ENCODE results near the gene ITPR3. TPM values are rescaled to one million over a fixed set of nuclear protein-coding genes. Genes with fewer than 3 reads are reported as not detected.

ITPR3 gene
- total RNA-seq, 1 donor from 2014 or later = 21.6 TPM

DNA sequence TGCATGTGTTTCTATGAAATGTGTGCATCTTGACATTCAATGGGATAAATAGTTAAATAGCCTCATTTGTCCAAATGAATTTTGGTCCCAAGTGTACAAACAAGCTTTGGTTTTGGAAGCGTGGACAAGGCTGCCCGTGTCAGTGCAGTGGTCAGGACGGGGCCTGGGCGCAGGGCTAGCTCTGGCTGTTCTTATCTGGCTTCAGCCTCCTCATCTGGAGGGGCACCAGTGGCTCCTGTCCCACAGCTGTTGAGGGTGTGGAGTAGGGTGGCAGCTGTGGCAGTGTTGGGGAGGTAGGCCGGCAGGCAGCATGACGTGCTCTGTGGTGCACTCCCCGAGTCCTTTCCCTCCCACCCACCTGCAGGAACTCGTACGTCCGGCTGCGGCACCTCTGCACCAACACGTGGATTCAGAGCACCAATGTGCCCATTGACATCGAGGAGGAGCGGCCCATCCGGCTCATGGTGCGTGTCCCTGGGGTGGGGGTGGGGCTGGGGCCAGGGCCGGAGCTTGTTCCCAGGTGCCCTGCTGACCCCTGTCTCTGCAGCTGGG, 43.5 kb downstream of the ITPR3 start:
- Mint-ChIP-seq H3K4me1 (ENCODE audit: unreplicated experiment) (no peaks in the 10 kb centered on the region), H3K36me3 (ENCODE audit: unreplicated experiment) (peaks cover 11% of the 10 kb centered on the region), H3K4me3 (ENCODE audit: unreplicated experiment) (no peak overlapping the region), H3K27ac (ENCODE audit: unreplicated experiment) (no peak overlapping the region), H3K9me3 (ENCODE audit: unreplicated experiment) (no peaks in the 10 kb centered on the region), H3K27me3 (ENCODE audit: unreplicated experiment) (no peaks in the 10 kb centered on the region)
- DNase-seq (ENCODE audit: extremely low spot score, unreplicated experiment) = no peak
- TF ChIP-seq, protein P1, sequence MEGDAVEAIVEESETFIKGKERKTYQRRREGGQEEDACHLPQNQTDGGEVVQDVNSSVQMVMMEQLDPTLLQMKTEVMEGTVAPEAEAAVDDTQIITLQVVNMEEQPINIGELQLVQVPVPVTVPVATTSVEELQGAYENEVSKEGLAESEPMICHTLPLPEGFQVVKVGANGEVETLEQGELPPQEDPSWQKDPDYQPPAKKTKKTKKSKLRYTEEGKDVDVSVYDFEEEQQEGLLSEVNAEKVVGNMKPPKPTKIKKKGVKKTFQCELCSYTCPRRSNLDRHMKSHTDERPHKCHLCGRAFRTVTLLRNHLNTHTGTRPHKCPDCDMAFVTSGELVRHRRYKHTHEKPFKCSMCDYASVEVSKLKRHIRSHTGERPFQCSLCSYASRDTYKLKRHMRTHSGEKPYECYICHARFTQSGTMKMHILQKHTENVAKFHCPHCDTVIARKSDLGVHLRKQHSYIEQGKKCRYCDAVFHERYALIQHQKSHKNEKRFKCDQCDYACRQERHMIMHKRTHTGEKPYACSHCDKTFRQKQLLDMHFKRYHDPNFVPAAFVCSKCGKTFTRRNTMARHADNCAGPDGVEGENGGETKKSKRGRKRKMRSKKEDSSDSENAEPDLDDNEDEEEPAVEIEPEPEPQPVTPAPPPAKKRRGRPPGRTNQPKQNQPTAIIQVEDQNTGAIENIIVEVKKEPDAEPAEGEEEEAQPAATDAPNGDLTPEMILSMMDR (IDR thresholded peaks at IDR 0.05) = no peak

DNA sequence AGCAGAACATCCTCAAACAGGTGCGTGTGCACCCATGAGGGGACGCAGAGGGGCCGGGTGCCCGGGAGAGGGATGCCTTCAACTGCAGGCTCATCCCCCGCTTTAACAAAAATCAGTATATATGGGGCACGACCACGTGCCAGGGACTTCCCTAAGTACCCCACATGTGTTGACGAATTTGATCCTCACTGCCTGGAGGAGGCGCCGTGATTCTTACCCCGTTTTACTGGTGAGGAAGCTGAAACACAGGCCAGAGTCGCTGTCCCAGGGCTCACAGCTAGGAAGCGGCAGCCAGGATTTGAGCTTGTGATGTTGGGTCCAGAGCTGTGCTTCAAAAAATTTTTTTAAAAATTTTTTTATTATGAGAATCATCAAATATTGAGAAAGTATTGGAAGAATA, 44.8 kb downstream of the ITPR3 start:
- H3K27ac Mint-ChIP-seq (ENCODE audit: unreplicated experiment) = no peak overlapping the region
- no peaks in the 10 kb centered on the region for H3K9me3 Mint-ChIP-seq (ENCODE audit: unreplicated experiment)
- H3K27me3 Mint-ChIP-seq (ENCODE audit: unreplicated experiment) = no peaks in the 10 kb centered on the region
- no peak overlapping the region for H3K4me3 Mint-ChIP-seq (ENCODE audit: unreplicated experiment)
- H3K4me1 Mint-ChIP-seq (ENCODE audit: unreplicated experiment) = no peaks in the 10 kb centered on the region
- no peak for DNase-seq (ENCODE audit: extremely low spot score, unreplicated experiment)
- TF ChIP-seq, protein P1 (IDR thresholded peaks at IDR 0.05) = no peak
- peaks cover 11% of the 10 kb centered on the region for H3K36me3 Mint-ChIP-seq (ENCODE audit: unreplicated experiment)

DNA sequence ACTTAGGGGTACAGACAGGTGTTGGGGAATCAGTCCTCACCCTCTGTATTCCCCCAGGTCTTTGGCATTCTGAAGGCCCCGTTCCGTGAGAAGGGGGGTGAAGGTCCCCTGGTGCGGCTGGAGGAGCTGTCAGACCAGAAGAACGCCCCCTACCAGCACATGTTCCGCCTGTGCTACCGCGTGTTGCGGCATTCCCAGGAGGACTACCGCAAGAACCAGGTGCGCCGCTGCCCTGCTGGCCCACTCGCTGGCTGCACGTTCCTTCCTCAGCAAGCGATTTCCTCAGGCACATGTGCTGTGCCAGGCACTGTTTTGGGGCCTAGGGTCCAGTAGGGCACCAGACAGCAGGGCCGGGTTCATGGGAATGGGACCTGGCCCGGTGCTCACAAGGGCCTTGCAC, 46.0 kb downstream of the ITPR3 start:
- no peak overlapping the region for H3K27ac Mint-ChIP-seq (ENCODE audit: unreplicated experiment)
- no peaks in the 10 kb centered on the region for H3K9me3 Mint-ChIP-seq (ENCODE audit: unreplicated experiment)
- H3K27me3 Mint-ChIP-seq (ENCODE audit: unreplicated experiment) = no peaks in the 10 kb centered on the region
- peaks cover 11% of the 10 kb centered on the region for H3K36me3 Mint-ChIP-seq (ENCODE audit: unreplicated experiment)
- H3K4me3 Mint-ChIP-seq (ENCODE audit: unreplicated experiment) = no peak overlapping the region
- peaks cover 8% of the 10 kb centered on the region for H3K4me1 Mint-ChIP-seq (ENCODE audit: unreplicated experiment)
- DNase-seq (ENCODE audit: extremely low spot score, unreplicated experiment) = no peak
- TF ChIP-seq, protein P1 (IDR thresholded peaks at IDR 0.05) = no peak

DNA sequence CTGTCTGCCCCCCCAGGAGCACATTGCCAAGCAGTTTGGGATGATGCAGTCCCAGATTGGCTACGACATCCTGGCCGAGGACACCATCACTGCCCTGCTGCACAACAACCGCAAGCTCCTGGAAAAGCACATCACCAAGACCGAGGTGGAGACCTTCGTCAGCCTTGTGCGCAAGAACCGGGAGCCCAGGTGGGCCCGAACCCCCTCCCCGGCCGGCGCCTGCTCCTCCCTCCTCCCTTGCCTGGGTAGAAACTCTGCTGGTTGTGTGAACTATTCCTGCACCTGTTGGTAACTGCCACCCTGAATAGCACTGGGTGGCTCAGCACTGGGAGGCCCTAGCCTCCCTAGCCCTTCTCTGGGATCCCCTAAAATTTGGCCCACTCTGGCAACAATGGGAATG, 46.7 kb downstream of the ITPR3 start:
- Mint-ChIP-seq H3K4me1 (ENCODE audit: unreplicated experiment) (peaks cover 11% of the 10 kb centered on the region), H3K36me3 (ENCODE audit: unreplicated experiment) (peaks cover 11% of the 10 kb centered on the region), H3K27ac (ENCODE audit: unreplicated experiment) (no peak overlapping the region), H3K9me3 (ENCODE audit: unreplicated experiment) (no peaks in the 10 kb centered on the region), H3K4me3 (ENCODE audit: unreplicated experiment) (no peak overlapping the region), H3K27me3 (ENCODE audit: unreplicated experiment) (no peaks in the 10 kb centered on the region)
- DNase-seq (ENCODE audit: extremely low spot score, unreplicated experiment) = no peak
- TF ChIP-seq, protein P1 (IDR thresholded peaks at IDR 0.05) = no peak

DNA sequence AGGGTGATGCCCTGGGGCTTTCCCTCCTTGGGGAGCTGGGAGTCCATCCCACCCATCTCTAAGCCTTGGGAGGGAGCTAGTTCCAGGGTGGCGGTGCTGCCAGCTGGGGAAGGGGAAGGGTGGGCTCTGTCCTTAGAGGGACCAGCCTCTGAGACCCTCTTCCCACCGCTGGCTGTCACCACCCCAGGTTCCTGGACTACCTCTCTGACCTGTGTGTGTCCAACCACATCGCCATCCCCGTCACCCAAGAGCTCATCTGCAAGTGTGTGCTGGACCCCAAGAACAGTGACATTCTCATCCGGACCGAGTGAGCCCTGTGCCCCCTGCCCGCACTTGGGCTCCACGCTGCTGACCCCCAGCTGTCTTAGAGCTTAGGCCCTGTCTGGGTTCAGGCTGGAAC, 47.2 kb downstream of the ITPR3 start:
- Mint-ChIP-seq H3K27ac (ENCODE audit: unreplicated experiment) (no peak overlapping the region), H3K27me3 (ENCODE audit: unreplicated experiment) (no peaks in the 10 kb centered on the region), H3K4me3 (ENCODE audit: unreplicated experiment) (no peak overlapping the region), H3K4me1 (ENCODE audit: unreplicated experiment) (peaks cover 17% of the 10 kb centered on the region), H3K9me3 (ENCODE audit: unreplicated experiment) (no peaks in the 10 kb centered on the region), H3K36me3 (ENCODE audit: unreplicated experiment) (peaks cover 11% of the 10 kb centered on the region)
- DNase-seq (ENCODE audit: extremely low spot score, unreplicated experiment) = no peak
- TF ChIP-seq, protein P1 (IDR thresholded peaks at IDR 0.05) = no peak
